CD8-positive, alpha-beta memory T cell (primary cell): ENCODE data around the gene ELF5. TPM values are rescaled to one million over a fixed set of nuclear protein-coding genes. Genes with fewer than 3 reads are reported as not detected.

Source experiments
- CTCF ChIA-PET: fragments of 350-600 bp; sonication (Branson Sonifier 250); formaldehyde crosslinking; loops from one replicate; lab custom pipeline; 2021; ENCODE audit warnings: antibody characterized with exemption; lab: Charles Lee
- POLR2A ChIA-PET: fragments of 350-600 bp; sonication (Branson Sonifier 250); formaldehyde crosslinking; loops from one replicate; lab custom pipeline; 2021; ENCODE audit warnings: antibody characterized with exemption; lab: Charles Lee
- DNase-seq, 5 donors: peaks; one replicate each; pipeline versions ENCODE4 v3.0.0 to v3.0.0-alpha.2; 2020 to 2022; ENCODE audit warnings: mixed read lengths in 1 of 5
- H3K27ac ChIP-seq: one replicate; pipeline ENCODE4 v1.7.0; 2013; ENCODE audit warnings: low read depth, mild to moderate bottlenecking, low read length, moderate library complexity
- H3K27me3 ChIP-seq: 2 replicates; pipeline ENCODE4 v1.7.0; 2013; ENCODE audit warnings: low read length, mild to moderate bottlenecking; ENCODE audit not compliant: insufficient read depth, poor library complexity, severe bottlenecking
- H3K36me3 ChIP-seq: 2 replicates; pipeline ENCODE4 v1.7.0; 2013; ENCODE audit warnings: mild to moderate bottlenecking, low read length, moderate library complexity; ENCODE audit not compliant: insufficient read depth
- H3K4me1 ChIP-seq: 2 replicates; pipeline ENCODE4 v1.7.0; 2013; ENCODE audit warnings: mild to moderate bottlenecking, low read length, moderate library complexity; ENCODE audit not compliant: insufficient read depth
- H3K4me3 ChIP-seq: 2 replicates; pipeline ENCODE4 v1.7.0; 2013; ENCODE audit warnings: mild to moderate bottlenecking, low read length
- H3K9me3 ChIP-seq: 2 replicates; pipeline ENCODE4 v1.7.0; 2013; ENCODE audit warnings: mild to moderate bottlenecking, low read length
- H3K27ac Mint-ChIP-seq, 8 donors: one replicate each; pipeline ENCODE4 v1.8.0; 2020 to 2021; ENCODE audit warnings: mixed read lengths in 8 of 8, mild to moderate bottlenecking in 6 of 8, inconsistent platforms in 3 of 8, moderate library complexity in 3 of 8
- H3K27me3 Mint-ChIP-seq, 2 donors: one replicate each; pipeline ENCODE4 v1.8.0; 2020 to 2021; ENCODE audit warnings: mixed read lengths in 2 of 2, mild to moderate bottlenecking in 1 of 2, moderate library complexity in 1 of 2
- H3K36me3 Mint-ChIP-seq, 3 donors: one replicate each; pipeline ENCODE4 v1.8.0; 2020 to 2021; ENCODE audit warnings: mixed read lengths in 3 of 3, inconsistent platforms in 1 of 3, mild to moderate bottlenecking in 1 of 3
- H3K4me1 Mint-ChIP-seq, 3 donors: one replicate each; pipeline ENCODE4 v1.8.0; 2020 to 2021; ENCODE audit warnings: mixed read lengths in 3 of 3, inconsistent platforms in 1 of 3, mild to moderate bottlenecking in 1 of 3
- H3K4me3 Mint-ChIP-seq, 7 donors: one replicate each; pipeline ENCODE4 v1.8.0; 2020 to 2021; ENCODE audit warnings: mixed read lengths in 7 of 7, mild to moderate bottlenecking in 6 of 7, moderate library complexity in 4 of 7, inconsistent platforms in 2 of 7
- H3K9me3 Mint-ChIP-seq, 5 donors: one replicate each; pipeline ENCODE4 v1.8.0; 2020 to 2022; ENCODE audit warnings: mixed read lengths in 5 of 5, mild to moderate bottlenecking in 3 of 5, moderate library complexity in 2 of 5, inconsistent platforms in 1 of 5
- polyA plus RNA-seq: library from polyadenylated mRNA; unstranded; fragments of 300-500 nt; fragmentation: Illumina TruSeq; gene quantifications from one replicate; pipeline ENCODE4 v1.2.3, GENCODE V29; 2021
- total RNA-seq, 2 experiments: library from RNA; stranded (reverse); gene quantifications; one replicate each; pipeline ENCODE4 v1.2.3, GENCODE V29; 2021

The ELF5 gene
- total and polyA plus RNA-seq, 3 experiments from 2014 or later = not detected

GRCh38 chr11:34546511-34547209, 33.1 kb upstream of the ELF5 start:
- Mint-ChIP-seq H3K36me3 (peaks cover 0 to 2% (median 0%) of the 10 kb centered on the region in 3 donors), H3K4me1 (no peaks in the 10 kb centered on the region), H3K9me3 (no peaks in the 10 kb centered on the region), H3K27me3 (peaks cover 10 to 63% of the 10 kb centered on the region in 2 donors), H3K4me3 (no peak overlapping the region), H3K27ac (no peak overlapping the region)
- no peaks in the 10 kb centered on the region for H3K4me1 ChIP-seq
- no peaks in the 10 kb centered on the region for H3K36me3 ChIP-seq
- H3K9me3 ChIP-seq = no peaks in the 10 kb centered on the region
- H3K27me3 ChIP-seq = peaks cover 8% of the 10 kb centered on the region
- POLR2A ChIA-PET = no interaction called here
- CTCF ChIA-PET = no interaction called here
- DNase-seq = no peak
- no peak overlapping the region for H3K4me3 ChIP-seq
- no peak overlapping the region for H3K27ac ChIP-seq

- no peaks in the 10 kb centered on the region for H3K4me1 ChIP-seq
- peaks cover 8% of the 10 kb centered on the region for H3K27me3 ChIP-seq
- H3K4me3 Mint-ChIP-seq = no peak overlapping the region
- H3K27ac Mint-ChIP-seq = no peak overlapping the region
- H3K27ac ChIP-seq = no peak overlapping the region
- H3K4me1 Mint-ChIP-seq = no peaks in the 10 kb centered on the region
- H3K4me3 ChIP-seq = no peak overlapping the region
- H3K36me3 Mint-ChIP-seq = peaks cover 0 to 3% (median 0%) of the 10 kb centered on the region in 3 donors
- DNase-seq = no peak
- H3K9me3 Mint-ChIP-seq = no peaks in the 10 kb centered on the region
- ChIA-PET POLR2A (no interaction called here), CTCF (no interaction called here)
- no peaks in the 10 kb centered on the region for H3K36me3 ChIP-seq
- peaks cover 11 to 68% of the 10 kb centered on the region in 2 donors for H3K27me3 Mint-ChIP-seq
- H3K9me3 ChIP-seq = no peaks in the 10 kb centered on the region
These were observed 28.5 kb upstream of the ELF5 start for GRCh38 chr11:34542089-34542488.

- no peak for DNase-seq
- peaks cover 8% of the 10 kb centered on the region for H3K27me3 ChIP-seq
- no peak overlapping the region for H3K4me3 Mint-ChIP-seq
- H3K4me1 Mint-ChIP-seq = no peaks in the 10 kb centered on the region
- no peaks in the 10 kb centered on the region for H3K36me3 ChIP-seq
- H3K9me3 ChIP-seq = no peaks in the 10 kb centered on the region
- no peak overlapping the region for H3K4me3 ChIP-seq
- no peaks in the 10 kb centered on the region for H3K9me3 Mint-ChIP-seq
- H3K36me3 Mint-ChIP-seq = peaks cover 0 to 3% (median 0%) of the 10 kb centered on the region in 3 donors
- H3K27ac ChIP-seq = no peak overlapping the region
- H3K4me1 ChIP-seq = no peaks in the 10 kb centered on the region
- H3K27me3 Mint-ChIP-seq = peaks cover 11 to 69% of the 10 kb centered on the region in 2 donors
- no peak overlapping the region for H3K27ac Mint-ChIP-seq
- CTCF ChIA-PET = no interaction called here
- POLR2A ChIA-PET = no interaction called here
These were observed 27.3 kb upstream of the ELF5 start for GRCh38 chr11:34540870-34541269.

- no peaks in the 10 kb centered on the region for H3K9me3 ChIP-seq
- H3K4me1 ChIP-seq = no peaks in the 10 kb centered on the region
- Mint-ChIP-seq H3K27me3 (peaks cover 10 to 60% of the 10 kb centered on the region in 2 donors), H3K36me3 (peaks cover 0 to 5% (median 2%) of the 10 kb centered on the region in 3 donors), H3K27ac (no peak overlapping the region), H3K4me3 (no peak overlapping the region), H3K4me1 (no peaks in the 10 kb centered on the region), H3K9me3 (peaks cover 4 to 13% (median 13%) of the 10 kb centered on the region in 5 donors)
- H3K27me3 ChIP-seq = peaks cover 7% of the 10 kb centered on the region
- H3K36me3 ChIP-seq = no peaks in the 10 kb centered on the region
- POLR2A ChIA-PET = no interaction called here
- no peak overlapping the region for H3K4me3 ChIP-seq
- no peak overlapping the region for H3K27ac ChIP-seq
- CTCF ChIA-PET = interaction anchor here (0.6 kb wide), 1 partner anchor 1486 kb away, joined by 3 read pairs; no protein-coding TSS in a partner anchor
- DNase-seq = no peak
These were observed 24.0 kb upstream of the ELF5 start for GRCh38 chr11:34537636-34538035.

- Histone ChIP-seq H3K9me3 (no peaks in the 10 kb centered on the region), H3K4me1 (no peaks in the 10 kb centered on the region), H3K4me3 (no peak overlapping the region), H3K36me3 (no peaks in the 10 kb centered on the region), H3K27ac (no peak overlapping the region), H3K27me3 (no peaks in the 10 kb centered on the region)
- peaks cover 4 to 13% (median 13%) of the 10 kb centered on the region in 5 donors for H3K9me3 Mint-ChIP-seq
- no peaks in the 10 kb centered on the region for H3K4me1 Mint-ChIP-seq
- H3K27me3 Mint-ChIP-seq = peaks cover 9 to 51% of the 10 kb centered on the region in 2 donors
- ChIA-PET CTCF (no interaction called here), POLR2A (no interaction called here)
- no peak overlapping the region for H3K27ac Mint-ChIP-seq
- no peak for DNase-seq
- peaks cover 0 to 5% (median 0%) of the 10 kb centered on the region in 3 donors for H3K36me3 Mint-ChIP-seq
- H3K4me3 Mint-ChIP-seq = no peak overlapping the region
These were observed 22.5 kb upstream of the ELF5 start for GRCh38 chr11:34536056-34536455.

GRCh38 chr11:34534826-34535225, 21.2 kb upstream of the ELF5 start:
- POLR2A ChIA-PET = no interaction called here
- Mint-ChIP-seq H3K4me1 (no peaks in the 10 kb centered on the region), H3K36me3 (peaks cover 0 to 5% (median 0%) of the 10 kb centered on the region in 3 donors), H3K27ac (no peak overlapping the region), H3K27me3 (peaks cover 10 to 46% of the 10 kb centered on the region in 2 donors), H3K4me3 (no peak overlapping the region), H3K9me3 (peaks cover 4 to 13% (median 13%) of the 10 kb centered on the region in 5 donors)
- no peaks in the 10 kb centered on the region for H3K36me3 ChIP-seq
- no peaks in the 10 kb centered on the region for H3K9me3 ChIP-seq
- H3K27me3 ChIP-seq = no peaks in the 10 kb centered on the region
- CTCF ChIA-PET = no interaction called here
- H3K27ac ChIP-seq = no peak overlapping the region
- H3K4me1 ChIP-seq = no peaks in the 10 kb centered on the region
- no peak overlapping the region for H3K4me3 ChIP-seq
- no peak for DNase-seq

- Mint-ChIP-seq H3K4me1 (peaks cover 0 to under 1% (median under 1%) of the 10 kb centered on the region in 3 donors), H3K27ac (no peak overlapping the region), H3K27me3 (peaks cover 15 to 43% of the 10 kb centered on the region in 2 donors), H3K4me3 (no peak overlapping the region), H3K36me3 (peaks cover 0 to 5% (median 0%) of the 10 kb centered on the region in 3 donors), H3K9me3 (peaks cover 4 to 13% (median 13%) of the 10 kb centered on the region in 5 donors)
- POLR2A ChIA-PET = no interaction called here
- Histone ChIP-seq H3K36me3 (no peaks in the 10 kb centered on the region), H3K4me3 (no peak overlapping the region), H3K27me3 (no peaks in the 10 kb centered on the region), H3K9me3 (no peaks in the 10 kb centered on the region), H3K4me1 (no peaks in the 10 kb centered on the region), H3K27ac (no peak overlapping the region)
- CTCF ChIA-PET = interaction anchor here (1.1 kb wide), 1 partner anchor 14 kb away, joined by 4 read pairs; no protein-coding TSS in a partner anchor
- no peak for DNase-seq
These were observed 18.1 kb upstream of the ELF5 start for GRCh38 chr11:34531663-34532062.

- CTCF ChIA-PET = no interaction called here
- H3K36me3 Mint-ChIP-seq = peaks cover 0 to 5% (median 0%) of the 10 kb centered on the region in 3 donors
- Histone ChIP-seq H3K4me1 (no peaks in the 10 kb centered on the region), H3K36me3 (no peaks in the 10 kb centered on the region), H3K27ac (no peak overlapping the region), H3K27me3 (no peaks in the 10 kb centered on the region), H3K9me3 (no peaks in the 10 kb centered on the region), H3K4me3 (no peak overlapping the region)
- no peak overlapping the region for H3K4me3 Mint-ChIP-seq
- H3K27me3 Mint-ChIP-seq = peaks cover 20 to 46% of the 10 kb centered on the region in 2 donors
- no peak for DNase-seq
- no peak overlapping the region for H3K27ac Mint-ChIP-seq
- H3K4me1 Mint-ChIP-seq = peaks cover 0 to 8% (median 7%) of the 10 kb centered on the region in 3 donors
- H3K9me3 Mint-ChIP-seq = peaks cover 4 to 13% (median 13%) of the 10 kb centered on the region in 5 donors
- POLR2A ChIA-PET = no interaction called here
These were observed 17.1 kb upstream of the ELF5 start for GRCh38 chr11:34530545-34531234.
